HEK293 (cell line): Measurements from ENCODE around the gene SYNGR1.
A peak's percentile ranks its signal among the peaks of the same experiment; 100 is the strongest.

Experiments
- ATF2 ChIP-seq: fragments of 450-650 bp; formaldehyde crosslinking; IDR thresholded peaks from 2 replicates; pipeline ENCODE4 v1.5.1; 2016; ENCODE audit warnings: missing biosample characterization, missing genetic modification characterization, low read depth
- BCL6B ChIP-seq: fragments of 450-650 bp; formaldehyde crosslinking; IDR thresholded peaks from 2 replicates; pipeline ENCODE4 v1.5.1; 2017; ENCODE audit warnings: missing biosample characterization, missing genetic modification characterization
- ELK4 ChIP-seq: IDR thresholded peaks from 2 replicates; pipeline ENCODE4 v1.6.1; 2011; ENCODE audit warnings: mild to moderate bottlenecking, low read depth, low read length, borderline replicate concordance
- FEZF1 ChIP-seq: fragments of 450-650 bp; formaldehyde crosslinking; IDR thresholded peaks from 2 replicates; pipeline ENCODE4 v1.5.1; 2016; ENCODE audit warnings: missing biosample characterization, missing genetic modification characterization
- GFI1B ChIP-seq: fragments of 450-650 bp; formaldehyde crosslinking; IDR thresholded peaks from 2 replicates; pipeline ENCODE4 v1.5.1; 2016; ENCODE audit warnings: missing biosample characterization, missing genetic modification characterization
- HIC1 ChIP-seq: fragments of 450-650 bp; formaldehyde crosslinking; IDR thresholded peaks from 2 replicates; pipeline ENCODE4 v1.5.1; 2016; ENCODE audit warnings: missing biosample characterization, missing genetic modification characterization
- KLF10 ChIP-seq: fragments of 450-650 bp; IDR thresholded peaks from 2 replicates; pipeline ENCODE4 v1.5.1; 2018; ENCODE audit warnings: missing biosample characterization, mild to moderate bottlenecking, missing genetic modification characterization
- KLF16 ChIP-seq: fragments of 450-650 bp; formaldehyde crosslinking; IDR thresholded peaks from 2 replicates; pipeline ENCODE4 v1.5.1; 2017; ENCODE audit warnings: missing biosample characterization, missing genetic modification characterization
- KLF17 ChIP-seq: fragments of 450-650 bp; formaldehyde crosslinking; IDR thresholded peaks from 2 replicates; pipeline ENCODE4 v1.5.1; 2016; ENCODE audit warnings: missing biosample characterization, missing genetic modification characterization
- REST ChIP-seq: fragments of 450-650 bp; formaldehyde crosslinking; IDR thresholded peaks from 2 replicates; pipeline ENCODE4 v1.5.1; 2016; ENCODE audit warnings: missing biosample characterization, missing genetic modification characterization
- ZBTB44 ChIP-seq: fragments of 450-650 bp; IDR thresholded peaks from 2 replicates; pipeline ENCODE4 v1.5.1; 2018; ENCODE audit warnings: missing biosample characterization, mild to moderate bottlenecking, missing genetic modification characterization
- ZEB2 ChIP-seq: fragments of 450-650 bp; formaldehyde crosslinking; IDR thresholded peaks from 2 replicates; pipeline ENCODE4 v1.5.1; 2016; ENCODE audit warnings: missing biosample characterization, missing genetic modification characterization
- ZFP3 ChIP-seq: fragments of 450-650 bp; formaldehyde crosslinking; IDR thresholded peaks from 2 replicates; pipeline ENCODE4 v1.5.1; 2016; ENCODE audit warnings: low read depth, missing biosample characterization, missing genetic modification characterization
- ZNF132 ChIP-seq: fragments of 450-650 bp; formaldehyde crosslinking; IDR thresholded peaks from 2 replicates; pipeline ENCODE4 v1.5.1; 2017; ENCODE audit warnings: missing biosample characterization, missing genetic modification characterization, borderline replicate concordance
- ZNF16 ChIP-seq: fragments of 450-650 bp; formaldehyde crosslinking; IDR thresholded peaks from 2 replicates; pipeline ENCODE4 v1.5.1; 2016; ENCODE audit warnings: low read depth, missing biosample characterization, missing genetic modification characterization
- ZNF18 ChIP-seq: fragments of 450-650 bp; formaldehyde crosslinking; IDR thresholded peaks from 2 replicates; pipeline ENCODE4 v1.5.1; 2016; ENCODE audit warnings: missing biosample characterization, missing genetic modification characterization
- ZNF239 ChIP-seq: fragments of 450-650 bp; formaldehyde crosslinking; IDR thresholded peaks from 2 replicates; pipeline ENCODE4 v1.5.1; 2016; ENCODE audit warnings: missing biosample characterization, missing genetic modification characterization
- ZNF292 ChIP-seq: fragments of 450-650 bp; formaldehyde crosslinking; IDR thresholded peaks from 2 replicates; pipeline ENCODE4 v1.5.1; 2016; ENCODE audit warnings: low read depth, missing biosample characterization, missing genetic modification characterization, borderline replicate concordance
- ZNF558 ChIP-seq: fragments of 450-650 bp; formaldehyde crosslinking; IDR thresholded peaks from 2 replicates; pipeline ENCODE4 v1.5.1; 2016; ENCODE audit warnings: missing biosample characterization, missing genetic modification characterization
- ZNF626 ChIP-seq: fragments of 450-650 bp; sonication (Bioruptor Pico); formaldehyde crosslinking; IDR thresholded peaks from 2 replicates; pipeline ENCODE4 v1.5.1; 2018; ENCODE audit warnings: missing biosample characterization, missing genetic modification characterization, inconsistent platforms
- ZNF660 ChIP-seq: fragments of 450-650 bp; IDR thresholded peaks from 2 replicates; pipeline ENCODE4 v1.5.1; 2018; ENCODE audit warnings: missing biosample characterization, mild to moderate bottlenecking, missing genetic modification characterization
- ZNF677 ChIP-seq: fragments of 450-650 bp; IDR thresholded peaks from 2 replicates; pipeline ENCODE4 v1.5.0; 2018; ENCODE audit warnings: missing biosample characterization, mild to moderate bottlenecking, missing genetic modification characterization, moderate library complexity
- ZNF843 ChIP-seq: fragments of 450-650 bp; formaldehyde crosslinking; IDR thresholded peaks from 2 replicates; pipeline ENCODE4 v1.5.1; 2016; ENCODE audit warnings: missing biosample characterization, missing genetic modification characterization
- ZSCAN4 ChIP-seq: fragments of 450-650 bp; formaldehyde crosslinking; IDR thresholded peaks from 2 replicates; pipeline ENCODE4 v1.5.1; 2017; ENCODE audit warnings: missing biosample characterization, missing genetic modification characterization

Gene SYNGR1

GRCh38 chr22:39317084-39317774 is 32.6 kb upstream of the SYNGR1 start (continued):
- TF ChIP-seq REST, result no peak
- no peak for TF ChIP-seq ZBTB44
- TF ChIP-seq ZNF239 (tag by site-specific recombination), result no peak
- TF ChIP-seq FEZF1 (tag by site-specific recombination), result no peak
- no peak for TF ChIP-seq ZFP3 (tag by site-specific recombination)
- no peak for TF ChIP-seq HIC1 (tag by site-specific recombination)
- no peak for TF ChIP-seq ZNF558 (tag by site-specific recombination)
- TF ChIP-seq ZNF677, result no peak
- no peak for TF ChIP-seq KLF17 (tag by site-specific recombination)
- no peak for TF ChIP-seq ZNF292
- no peak for TF ChIP-seq GFI1B (tag by site-specific recombination)
- no peak for TF ChIP-seq ZEB2 (tag by site-specific recombination)
- TF ChIP-seq ZNF132 (tag by site-specific recombination), result no peak
- peak; percentile 60; the same call in 1 of the 2 replicates for TF ChIP-seq BCL6B (tag by site-specific recombination)
- 0 out of 2 replicates have a peak, but pooled peaks have one; percentile 30 for TF ChIP-seq ZNF660 (tag by site-specific recombination)
- no peak for TF ChIP-seq ZNF16 (tag by site-specific recombination)
- no peak for TF ChIP-seq ELK4
- no peak for TF ChIP-seq ZNF626 (tag by site-specific recombination)
- TF ChIP-seq ZSCAN4 (tag by site-specific recombination), result no peak
- TF ChIP-seq KLF10 (tag by site-specific recombination), result no peak
- no peak for TF ChIP-seq ZNF18 (tag by site-specific recombination)
- no peak for TF ChIP-seq ATF2
- TF ChIP-seq ZNF843, result no peak
- no peak for TF ChIP-seq KLF16
